Kidney (tissue), 14 donors: ENCODE measurements around the gene TMEM263. TPM values are rescaled to one million over a fixed set of nuclear protein-coding genes. Genes with fewer than 3 reads are reported as not detected.
A peak's percentile ranks its signal among the peaks of the same experiment; 100 is the strongest.
"Not testable (repeated sequence)": the region's sequence is repeated elsewhere in the genome, so short reads cannot be mapped to it uniquely, and the experiment has no call there.

Source experiments
- DNase-seq, 5 donors: peaks; one replicate each; pipeline ENCODE4 v3.0.0-alpha.2; 2013 to 2020
- FAIRE-seq: peaks from 2 replicates; lab custom pipeline; 2012; peaks lifted over from hg19 to GRCh38; lab: Jason Lieb, UNC
- H3K27ac ChIP-seq, 2 donors: one replicate each; pipeline ENCODE4 v1.7.0; 2013; ENCODE audit warnings: low read depth in 2 of 2, low read length in 2 of 2, inconsistent platforms in 1 of 2
- H3K27me3 ChIP-seq: one replicate; pipeline ENCODE4 v1.7.1; 2013; ENCODE audit warnings: low read length, inconsistent platforms; ENCODE audit not compliant: control insufficient read depth, insufficient read depth
- H3K36me3 ChIP-seq, 3 donors: one replicate each; pipeline versions ENCODE4 v1.7.0 to v1.7.1; 2013; ENCODE audit warnings: low read length in 3 of 3, control low read depth in 1 of 3, inconsistent platforms in 1 of 3; ENCODE audit not compliant: insufficient read depth in 3 of 3, control insufficient read depth in 2 of 3
- H3K4me1 ChIP-seq, 3 donors: one replicate each; pipeline versions ENCODE4 v1.7.0 to v1.7.1; 2013; ENCODE audit warnings: low read length in 3 of 3, inconsistent platforms in 1 of 3, low read depth in 1 of 3; ENCODE audit not compliant: control insufficient read depth in 2 of 3, insufficient read depth in 2 of 3
- H3K4me3 ChIP-seq, 3 donors: one replicate each; pipeline versions ENCODE4 v1.7.0 to v1.8.1; 2013; ENCODE audit warnings: low read length in 3 of 3, control low read depth in 1 of 3, inconsistent platforms in 1 of 3
- H3K9ac ChIP-seq, 3 donors: one replicate each; pipeline versions ENCODE4 v1.7.0 to v1.7.1; 2013; ENCODE audit warnings: low read length in 3 of 3, control low read depth in 1 of 3, inconsistent platforms in 1 of 3
- H3K9me3 ChIP-seq, 3 donors: one replicate each; pipeline versions ENCODE4 v1.7.0 to v1.7.1; 2013; ENCODE audit warnings: low read length in 3 of 3, control low read depth in 1 of 3, inconsistent platforms in 1 of 3; ENCODE audit not compliant: control insufficient read depth in 2 of 3, insufficient read depth in 1 of 3
- CTCF ChIP-seq: IDR thresholded peaks from 3 replicates; pipeline ENCODE4 v1.5.1; 2012; ENCODE audit warnings: mild to moderate bottlenecking, moderate library complexity, borderline replicate concordance; ENCODE audit not compliant: insufficient read depth; ENCODE audit errors: extremely low read depth
- intact Hi-C: fragments of 100-400 bp; cut with DNase I; formaldehyde crosslinking; loops from one replicate; pipeline ENCODE4 v1.11.1; 2022
- polyA plus RNA-seq: library from polyadenylated mRNA; stranded (reverse); fragments of 350-450 nt; fragmentation: Illumina TruSeq; extraction: RNeasy Lipid Tissue Mini Kit (QIAGEN cat#74804); gene quantifications from one replicate; pipeline ENCODE4 v1.2.3, GENCODE V29; 2014; ENCODE audit warnings: low read depth, low replicate concordance; ENCODE audit not compliant: insufficient read depth
- total RNA-seq: library from RNA; stranded (reverse); fragmentation: NEBNext Ultra II Directional; extraction: Animal tissue kit (Norgen Biotek cat#: 25700); gene quantifications from one replicate; pipeline ENCODE4 v1.2.1, GENCODE V29; 2021
- donor health status: control.
- donor health status: control.
- donor health status: control.
- donor health status: control.
- donor health status: control.
- donor health status: DM: yes; HTN: yes; CAD: no.
- donor health status: Normal renal cell carcinoma (clear cell type).

Gene TMEM263
- total and polyA plus RNA-seq, 2 donors from 2014 or later = 28.7 to 43.1 TPM

- no peak for TF ChIP-seq CTCF
- DNase-seq = peak; percentile 96 to 98 (median 97)
- Histone ChIP-seq H3K9ac (peak within 1 kb of the TSS; percentile 77 to 86 (median 78)), H3K9me3 (no peaks in the 10 kb centered on the region), H3K36me3 (peaks cover 0 to 2% (median 0%) of the 10 kb centered on the region in 3 donors), H3K4me3 (peak within 1 kb of the TSS; percentile 84 to 94 (median 87)), H3K27ac (peak within 1 kb of the TSS; percentile 83), H3K27me3 (no peaks in the 10 kb centered on the region), H3K4me1 (peaks cover 0 to 16% (median 10%) of the 10 kb centered on the region in 3 donors)
- intact Hi-C loops = no loop called here
- FAIRE-seq = no peak
These were observed 31.1 kb downstream of the TMEM263 start, which contains the start of gene MTERF2 for GRCh38 chr12:106986625-106987389. Gene MTERF2, minus strand, starts transcription at chr12:106987146. Its CDS starts 8,432 bp downstream, at chr12:106978714.

- FAIRE-seq (no peak), DNase-seq (no peak)
- Histone ChIP-seq H3K9ac (peak overlapping the region in 1 of 3 donors; percentile 7), H3K4me1 (peaks cover 0 to 16% (median 10%) of the 10 kb centered on the region in 3 donors), H3K9me3 (no peaks in the 10 kb centered on the region), H3K36me3 (peaks cover 0 to 2% (median 0%) of the 10 kb centered on the region in 3 donors), H3K27me3 (no peaks in the 10 kb centered on the region), H3K27ac (peak overlapping the region in 1 of 2 donors; percentile 23), H3K4me3 (peak overlapping the region in 2 of 3 donors; percentile 43 to 94)
- intact Hi-C loops = no loop called here
- no peak for TF ChIP-seq CTCF
These were observed 32.1 kb downstream of the TMEM263 start for GRCh38 chr12:106987846-106988245.

GRCh38 chr12:106994579-106995220, 39.0 kb downstream of the TMEM263 start:
- Histone ChIP-seq H3K4me3 (no peak overlapping the region), H3K36me3 (peaks cover 0 to 2% (median 0%) of the 10 kb centered on the region in 3 donors), H3K27me3 (no peaks in the 10 kb centered on the region), H3K9me3 (no peaks in the 10 kb centered on the region), H3K4me1 (no peaks in the 10 kb centered on the region), H3K9ac (no peak overlapping the region), H3K27ac (no peak overlapping the region)
- TF ChIP-seq CTCF = no peak
- DNase-seq = no peak
- intact Hi-C loops = no loop called here
- FAIRE-seq = no peak

DNA sequence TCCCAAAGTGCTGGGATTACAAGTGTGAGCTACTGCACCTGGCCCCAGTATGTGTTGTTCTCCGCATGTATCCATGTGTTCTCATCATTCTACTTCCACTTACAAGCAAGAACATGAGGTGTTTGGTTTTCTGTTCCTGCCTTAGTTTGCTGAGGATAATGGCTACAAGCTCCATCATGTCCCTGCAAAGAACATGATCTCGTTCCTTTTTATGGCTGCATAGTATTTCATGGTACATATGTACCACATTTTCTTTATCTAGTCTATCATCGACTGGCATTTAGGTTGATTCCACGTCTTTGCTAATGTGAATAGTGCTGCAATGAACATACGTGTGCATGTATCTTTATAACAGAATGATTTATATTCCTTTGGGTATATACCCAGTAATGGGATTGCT, 40.4 kb downstream of the TMEM263 start:
- not testable (repeated sequence) for H3K9me3 ChIP-seq

More for the DNA sequence above, 40.4 kb downstream of the TMEM263 start:
- H3K27ac ChIP-seq, H3K36me3 ChIP-seq, DNase-seq, H3K27me3 ChIP-seq, intact Hi-C loops, H3K9ac ChIP-seq, H3K4me1 ChIP-seq, H3K4me3 ChIP-seq, FAIRE-seq: not testable (repeated sequence)
